ENCODE measurements around the gene PKHD1.

Gene PKHD1

DNA sequence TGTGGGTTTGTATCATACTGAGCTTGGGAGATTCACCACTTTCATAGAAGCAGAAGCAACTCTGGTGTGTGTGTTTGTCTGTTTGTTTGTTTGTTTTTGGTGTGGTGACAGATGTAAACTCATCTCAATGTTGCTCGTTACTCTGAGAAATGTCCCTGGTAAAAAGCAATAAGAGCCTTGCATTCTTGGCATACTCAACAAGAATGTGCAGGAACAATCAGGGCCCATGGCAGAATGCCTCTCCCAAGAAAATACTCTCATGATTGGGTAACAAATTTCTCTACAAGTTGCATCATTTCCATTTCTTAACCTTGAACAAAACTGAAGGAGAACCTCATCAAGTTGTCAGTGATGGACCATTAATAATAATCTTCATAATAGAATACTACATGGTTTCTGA lies 43.0 kb upstream of the PKHD1 start:
- DNase-seq (ENCODE audit: low spot score): no peak
- TF ChIP-seq, protein P1, sequence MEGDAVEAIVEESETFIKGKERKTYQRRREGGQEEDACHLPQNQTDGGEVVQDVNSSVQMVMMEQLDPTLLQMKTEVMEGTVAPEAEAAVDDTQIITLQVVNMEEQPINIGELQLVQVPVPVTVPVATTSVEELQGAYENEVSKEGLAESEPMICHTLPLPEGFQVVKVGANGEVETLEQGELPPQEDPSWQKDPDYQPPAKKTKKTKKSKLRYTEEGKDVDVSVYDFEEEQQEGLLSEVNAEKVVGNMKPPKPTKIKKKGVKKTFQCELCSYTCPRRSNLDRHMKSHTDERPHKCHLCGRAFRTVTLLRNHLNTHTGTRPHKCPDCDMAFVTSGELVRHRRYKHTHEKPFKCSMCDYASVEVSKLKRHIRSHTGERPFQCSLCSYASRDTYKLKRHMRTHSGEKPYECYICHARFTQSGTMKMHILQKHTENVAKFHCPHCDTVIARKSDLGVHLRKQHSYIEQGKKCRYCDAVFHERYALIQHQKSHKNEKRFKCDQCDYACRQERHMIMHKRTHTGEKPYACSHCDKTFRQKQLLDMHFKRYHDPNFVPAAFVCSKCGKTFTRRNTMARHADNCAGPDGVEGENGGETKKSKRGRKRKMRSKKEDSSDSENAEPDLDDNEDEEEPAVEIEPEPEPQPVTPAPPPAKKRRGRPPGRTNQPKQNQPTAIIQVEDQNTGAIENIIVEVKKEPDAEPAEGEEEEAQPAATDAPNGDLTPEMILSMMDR (IDR thresholded peaks at IDR 0.05; ENCODE audit: extremely low read depth, missing control alignments): no peak

GRCh38 chr6:52127957-52128356 lies 40.5 kb upstream of the PKHD1 start:
- TF ChIP-seq, protein P1 (IDR thresholded peaks at IDR 0.05; ENCODE audit: extremely low read depth, missing control alignments): no peak
- no peak for DNase-seq (ENCODE audit: low spot score)

- TF ChIP-seq, protein P1 (IDR thresholded peaks at IDR 0.05; ENCODE audit: extremely low read depth, missing control alignments): no peak
- DNase-seq (ENCODE audit: low spot score): no peak
Observed at GRCh38 chr6:52126231-52126630, 38.8 kb upstream of the PKHD1 start.

- TF ChIP-seq, protein P1 (IDR thresholded peaks at IDR 0.05; ENCODE audit: extremely low read depth, missing control alignments): no peak
- no peak for DNase-seq (ENCODE audit: low spot score)
Observed at GRCh38 chr6:52125572-52125971, 38.2 kb upstream of the PKHD1 start.

- TF ChIP-seq, protein P1 (IDR thresholded peaks at IDR 0.05; ENCODE audit: extremely low read depth, missing control alignments): no peak
- DNase-seq (ENCODE audit: low spot score): no peak
Observed at GRCh38 chr6:52125139-52125538, 37.7 kb upstream of the PKHD1 start.

GRCh38 chr6:52124126-52125121 lies 37.0 kb upstream of the PKHD1 start:
- no peak for DNase-seq (ENCODE audit: low spot score)
- TF ChIP-seq, protein P1 (IDR thresholded peaks at IDR 0.05; ENCODE audit: extremely low read depth, missing control alignments): no peak

GRCh38 chr6:52123251-52123650 lies 35.8 kb upstream of the PKHD1 start:
- TF ChIP-seq, protein P1 (IDR thresholded peaks at IDR 0.05; ENCODE audit: extremely low read depth, missing control alignments): no peak
- DNase-seq (ENCODE audit: low spot score): no peak

Measured in GM20000 (cell line).